ENCODE data around the gene SF3A1. TPM values are rescaled to one million over a fixed set of nuclear protein-coding genes. Genes with fewer than 3 reads are reported as not detected.
A peak's percentile ranks its signal among the peaks of the same experiment; 100 is the strongest.

The SF3A1 gene
- total and polyA plus RNA-seq, 4 donors: 13.6 to 116 (median 68.0) TPM

- Histone ChIP-seq H3K4me3 (ENCODE audit: low read length in 2 of 2) (no peak overlapping the region), H3K27ac (ENCODE audit: low read depth in 1 of 2, low read length in 2 of 2) (no peak overlapping the region), H3K36me3 (ENCODE audit: control insufficient read depth in 1 of 2, insufficient read depth in 2 of 2, low read length in 1 of 2) (no peaks in the 10 kb centered on the region), H3K4me1 (ENCODE audit: control insufficient read depth in 1 of 2, insufficient read depth in 2 of 2, low read length in 2 of 2) (peaks cover 0 to 2% of the 10 kb centered on the region in 2 donors), H3K9me3 (ENCODE audit: control insufficient read depth, low read length) (no peaks in the 10 kb centered on the region), H3K27me3 (ENCODE audit: control insufficient read depth in 1 of 2, insufficient read depth in 2 of 2, low read length in 1 of 2) (no peaks in the 10 kb centered on the region)
- no peak for ATAC-seq (ENCODE audit: low FRiP score)
- 90 to 92% methylated on average over 5 of the region's 5 CpGs for WGBS, 2 donors
- intact Hi-C loops (cut with DNase I): no loop called here
- DNase-seq: no peak
These were observed 43.0 kb upstream of the SF3A1 start for GRCh38 chr22:30399718-30400117.

- Histone ChIP-seq H3K9me3 (ENCODE audit: control insufficient read depth, low read length) (no peaks in the 10 kb centered on the region), H3K36me3 (ENCODE audit: control insufficient read depth in 1 of 2, insufficient read depth in 2 of 2, low read length in 1 of 2) (no peaks in the 10 kb centered on the region), H3K27me3 (ENCODE audit: control insufficient read depth in 1 of 2, insufficient read depth in 2 of 2, low read length in 1 of 2) (no peaks in the 10 kb centered on the region), H3K27ac (ENCODE audit: low read depth in 1 of 2, low read length in 2 of 2) (no peak overlapping the region), H3K4me1 (ENCODE audit: control insufficient read depth in 1 of 2, insufficient read depth in 2 of 2, low read length in 2 of 2) (peaks cover 0 to 2% of the 10 kb centered on the region in 2 donors), H3K4me3 (ENCODE audit: low read length in 2 of 2) (no peak overlapping the region)
- 56 to 57% methylated on average over 23 to 25 of the region's 25 CpGs for WGBS, 2 donors
- peak; percentile 20 for ATAC-seq (ENCODE audit: low FRiP score)
- intact Hi-C loops (cut with DNase I): no loop called here
- no peak for DNase-seq
These were observed 42.3 kb upstream of the SF3A1 start for GRCh38 chr22:30398685-30399680.

GRCh38 chr22:30397656-30398635, 41.3 kb upstream of the SF3A1 start:
- Histone ChIP-seq H3K4me3 (ENCODE audit: low read length in 2 of 2) (peak overlapping the region in 1 of 2 donors; percentile 80), H3K27me3 (ENCODE audit: control insufficient read depth in 1 of 2, insufficient read depth in 2 of 2, low read length in 1 of 2) (no peaks in the 10 kb centered on the region), H3K27ac (ENCODE audit: low read depth in 1 of 2, low read length in 2 of 2) (no peak overlapping the region), H3K36me3 (ENCODE audit: control insufficient read depth in 1 of 2, insufficient read depth in 2 of 2, low read length in 1 of 2) (no peaks in the 10 kb centered on the region), H3K9me3 (ENCODE audit: control insufficient read depth, low read length) (no peaks in the 10 kb centered on the region), H3K4me1 (ENCODE audit: control insufficient read depth in 1 of 2, insufficient read depth in 2 of 2, low read length in 2 of 2) (peaks cover 0 to 2% of the 10 kb centered on the region in 2 donors)
- DNase-seq (no peak), ATAC-seq (ENCODE audit: low FRiP score) (peak; percentile 6)
- WGBS, 2 donors: 33 to 35% methylated on average over 11 of the region's 11 CpGs
- intact Hi-C loops (cut with DNase I): loop anchor here in 1 of 2 donors (1.0 kb wide), 1 partner anchor 25 kb away; no protein-coding TSS in a partner anchor

- ATAC-seq (ENCODE audit: low FRiP score): peak; percentile 76
- Histone ChIP-seq H3K27me3 (ENCODE audit: control insufficient read depth in 1 of 2, insufficient read depth in 2 of 2, low read length in 1 of 2) (no peaks in the 10 kb centered on the region), H3K27ac (ENCODE audit: low read depth in 1 of 2, low read length in 2 of 2) (no peak within 1 kb of the TSS), H3K4me3 (ENCODE audit: low read length in 2 of 2) (peak within 1 kb of the TSS; percentile 49 to 80), H3K9me3 (ENCODE audit: control insufficient read depth, low read length) (no peaks in the 10 kb centered on the region), H3K4me1 (ENCODE audit: control insufficient read depth in 1 of 2, insufficient read depth in 2 of 2, low read length in 2 of 2) (peaks cover 0 to 2% of the 10 kb centered on the region in 2 donors), H3K36me3 (ENCODE audit: control insufficient read depth in 1 of 2, insufficient read depth in 2 of 2, low read length in 1 of 2) (no peaks in the 10 kb centered on the region)
- peak; percentile 83 to 92 for DNase-seq
- 1% methylated on average over 48 to 56 of the region's 56 CpGs for WGBS, 2 donors
- intact Hi-C loops (cut with DNase I): loop anchor here in 1 of 2 donors (1.0 kb wide), 1 partner anchor 26 kb away; no protein-coding TSS in a partner anchor
These were observed 40.4 kb upstream of the SF3A1 start, which contains the start of gene SEC14L2 for GRCh38 chr22:30396871-30397655. SEC14L2 (plus strand) TSS chr22:30397018; CDS start chr22:30397117, 99 bp downstream.

- no peaks in the 10 kb centered on the region for H3K36me3 ChIP-seq (ENCODE audit: control insufficient read depth in 1 of 2, insufficient read depth in 2 of 2, low read length in 1 of 2)
- H3K27me3 ChIP-seq (ENCODE audit: control insufficient read depth in 1 of 2, insufficient read depth in 2 of 2, low read length in 1 of 2): no peaks in the 10 kb centered on the region
- H3K4me3 ChIP-seq (ENCODE audit: low read length in 2 of 2): no peak overlapping the region
- ATAC-seq (ENCODE audit: low FRiP score): no peak
- H3K4me1 ChIP-seq (ENCODE audit: control insufficient read depth in 1 of 2, insufficient read depth in 2 of 2, low read length in 2 of 2): peaks cover 0 to 2% of the 10 kb centered on the region in 2 donors
- H3K27ac ChIP-seq (ENCODE audit: low read depth in 1 of 2, low read length in 2 of 2): no peak overlapping the region
- WGBS, 2 donors: 83 to 92% methylated on average over 3 of the region's 3 CpGs
- intact Hi-C loops (cut with DNase I): no loop called here
- DNase-seq: no peak
- H3K9me3 ChIP-seq (ENCODE audit: control insufficient read depth, low read length): no peaks in the 10 kb centered on the region
These were observed 37.2 kb upstream of the SF3A1 start for GRCh38 chr22:30393885-30394284.

GRCh38 chr22:30393322-30393680, 36.6 kb upstream of the SF3A1 start:
- H3K4me1 ChIP-seq (ENCODE audit: control insufficient read depth in 1 of 2, insufficient read depth in 2 of 2, low read length in 2 of 2): no peaks in the 10 kb centered on the region
- H3K4me3 ChIP-seq (ENCODE audit: low read length in 2 of 2): no peak overlapping the region
- no peak overlapping the region for H3K27ac ChIP-seq (ENCODE audit: low read depth in 1 of 2, low read length in 2 of 2)
- no peaks in the 10 kb centered on the region for H3K9me3 ChIP-seq (ENCODE audit: control insufficient read depth, low read length)
- no peaks in the 10 kb centered on the region for H3K27me3 ChIP-seq (ENCODE audit: control insufficient read depth in 1 of 2, insufficient read depth in 2 of 2, low read length in 1 of 2)
- ATAC-seq (ENCODE audit: low FRiP score) (no peak), DNase-seq (no peak)
- H3K36me3 ChIP-seq (ENCODE audit: control insufficient read depth in 1 of 2, insufficient read depth in 2 of 2, low read length in 1 of 2): no peaks in the 10 kb centered on the region
- WGBS, 2 donors: 85% methylated on average over 7 of the region's 7 CpGs
- intact Hi-C loops (cut with DNase I): no loop called here

- no peak for ATAC-seq (ENCODE audit: low FRiP score)
- intact Hi-C loops (cut with DNase I): no loop called here
- Histone ChIP-seq H3K4me1 (ENCODE audit: control insufficient read depth in 1 of 2, insufficient read depth in 2 of 2, low read length in 2 of 2) (no peaks in the 10 kb centered on the region), H3K27me3 (ENCODE audit: control insufficient read depth in 1 of 2, insufficient read depth in 2 of 2, low read length in 1 of 2) (no peaks in the 10 kb centered on the region), H3K27ac (ENCODE audit: low read depth in 1 of 2, low read length in 2 of 2) (no peak overlapping the region), H3K36me3 (ENCODE audit: control insufficient read depth in 1 of 2, insufficient read depth in 2 of 2, low read length in 1 of 2) (no peaks in the 10 kb centered on the region), H3K9me3 (ENCODE audit: control insufficient read depth, low read length) (no peaks in the 10 kb centered on the region), H3K4me3 (ENCODE audit: low read length in 2 of 2) (no peak overlapping the region)
- 72 to 78% methylated on average over 9 of the region's 9 CpGs for WGBS, 2 donors
- DNase-seq: no peak
These were observed 36.1 kb upstream of the SF3A1 start for GRCh38 chr22:30392661-30393321.
